Lung (tissue), 12 donors: Measurements from ENCODE around the gene TRABD2B. TPM values are rescaled to one million over a fixed set of nuclear protein-coding genes. Genes with fewer than 3 reads are reported as not detected.
A peak's percentile ranks its signal among the peaks of the same experiment; 100 is the strongest.

ENCODE experiments used
- ATAC-seq: fragments of 200-7000 bp; cut with Tn5 transposase; one replicate; pipeline ENCODE4 v1.9.1; 2020; ENCODE audit warnings: moderate number of reproducible peaks; ENCODE audit not compliant: insufficient read depth, low FRiP score
- DNase-seq, 3 donors: peaks; one replicate each; pipeline ENCODE4 v3.0.0-alpha.2; 2013 to 2017
- H3K27ac ChIP-seq, 2 donors: one replicate each; pipeline ENCODE4 v1.5.1; 2013; ENCODE audit warnings: mild to moderate bottlenecking in 2 of 2, moderate library complexity in 2 of 2, control low read depth in 1 of 2, inconsistent platforms in 1 of 2, low read depth in 1 of 2, low read length in 1 of 2
- H3K27me3 ChIP-seq, 3 donors: one replicate each; pipeline ENCODE4 v1.5.1; 2013; ENCODE audit warnings: low read length in 2 of 3; ENCODE audit not compliant: control insufficient read depth in 3 of 3, insufficient read depth in 3 of 3
- H3K36me3 ChIP-seq, 4 donors: one replicate each; pipeline ENCODE4 v1.5.1; 2013; ENCODE audit warnings: low read length in 4 of 4, mild to moderate bottlenecking in 1 of 4, moderate library complexity in 1 of 4; ENCODE audit not compliant: control insufficient read depth in 4 of 4, insufficient read depth in 4 of 4
- H3K4me1 ChIP-seq, 5 donors: one replicate each; pipeline ENCODE4 v1.5.1; 2013; ENCODE audit warnings: low read length in 5 of 5, mild to moderate bottlenecking in 2 of 5, moderate library complexity in 1 of 5; ENCODE audit not compliant: control insufficient read depth in 5 of 5, insufficient read depth in 5 of 5
- H3K4me3 ChIP-seq: one replicate; pipeline ENCODE4 v1.5.1; 2013; ENCODE audit warnings: mild to moderate bottlenecking, control low read depth, moderate library complexity
- H3K9ac ChIP-seq, 2 donors: one replicate each; pipeline ENCODE4 v1.5.1; 2013; ENCODE audit warnings: low read length in 2 of 2, control low read depth in 1 of 2; ENCODE audit not compliant: insufficient read depth in 1 of 2
- H3K9me3 ChIP-seq, 4 donors: one replicate each; pipeline ENCODE4 v1.5.1; 2013; ENCODE audit warnings: low read length in 3 of 4, mild to moderate bottlenecking in 1 of 4, moderate library complexity in 1 of 4; ENCODE audit not compliant: control insufficient read depth in 4 of 4, insufficient read depth in 3 of 4
- CTCF ChIP-seq: IDR thresholded peaks from 2 replicates; pipeline ENCODE4 v1.5.1; 2012; ENCODE audit warnings: mild to moderate bottlenecking; ENCODE audit errors: control extremely low read depth, extremely low read depth
- WGBS, 2 donors: extraction: QIAGEN DNeasy Blood & Tissue Kit; methylation state at CpG; one replicate each; pipeline ENCODE4 v1.1.7; 2013; 5-methylcytosine and 5-hydroxymethylcytosine counted together
- polyA plus RNA-seq, 2 donors: library from polyadenylated mRNA; stranded (reverse); fragments of 200-250 nt; gene quantifications; one replicate each; pipeline ENCODE4 v1.2.1, GENCODE V29; 2013
- total RNA-seq, 2 donors: library from RNA; depleted of rRNA in 1 of 2; stranded (reverse); fragments of >200 nt in 1 of 2; gene quantifications; one replicate each; pipeline ENCODE4 v1.2.1, GENCODE V29; 2014 to 2021
- donor health status: control.
- donor health status: control.
- donor health status: Bipolar disorder and iron deficiency.
- donor health status: healthy.
- donor health status: DM: yes; HTN: yes; CAD: no.

The TRABD2B gene
- total and polyA plus RNA-seq, 4 donors, result 0.37 to 1.9 (median 0.64) TPM

- ATAC-seq (no peak), DNase-seq (no peak)
- no peaks in the 10 kb centered on the region for H3K36me3 ChIP-seq
- TF ChIP-seq CTCF, result no peak
- H3K4me1 ChIP-seq, result peaks cover 0 to 11% (median 3%) of the 10 kb centered on the region in 5 donors
- H3K27me3 ChIP-seq, result no peaks in the 10 kb centered on the region
- H3K9me3 ChIP-seq, result no peaks in the 10 kb centered on the region
- no peak overlapping the region for H3K27ac ChIP-seq
- no peak overlapping the region for H3K9ac ChIP-seq
- H3K4me3 ChIP-seq, result no peak overlapping the region
- WGBS, 2 donors, result 73 to 79% methylated on average over 1 of the region's 1 CpG
Measured at GRCh38 chr1:47907177-47907528, 90.0 kb downstream of the TRABD2B start.

GRCh38 chr1:47906527-47907176 is 90.5 kb downstream of the TRABD2B start:
- no peak for ATAC-seq
- Histone ChIP-seq H3K4me3 (no peak overlapping the region), H3K9ac (no peak overlapping the region), H3K4me1 (peaks cover 0 to 11% (median 3%) of the 10 kb centered on the region in 5 donors), H3K27me3 (no peaks in the 10 kb centered on the region), H3K27ac (peak overlapping the region in 1 of 2 donors; percentile 16), H3K9me3 (no peaks in the 10 kb centered on the region), H3K36me3 (no peaks in the 10 kb centered on the region)
- WGBS, 2 donors, result 80 to 84% methylated on average over 14 of the region's 14 CpGs
- no peak for TF ChIP-seq CTCF
- DNase-seq, result peak; percentile 42 to 56 (median 53)

- Histone ChIP-seq H3K9me3 (no peaks in the 10 kb centered on the region), H3K4me1 (peaks cover 0 to 11% (median 3%) of the 10 kb centered on the region in 5 donors), H3K27me3 (no peaks in the 10 kb centered on the region), H3K36me3 (no peaks in the 10 kb centered on the region), H3K4me3 (no peak overlapping the region), H3K9ac (no peak overlapping the region), H3K27ac (no peak overlapping the region)
- TF ChIP-seq CTCF, result no peak
- WGBS, 2 donors, result 49 to 77% methylated on average over 4 of the region's 4 CpGs
- DNase-seq, result no peak
- ATAC-seq, result peak; percentile 89
Measured at GRCh38 chr1:47906009-47906432, 91.2 kb downstream of the TRABD2B start.

- Histone ChIP-seq H3K4me1 (peaks cover 0 to 11% (median 3%) of the 10 kb centered on the region in 5 donors), H3K4me3 (no peak overlapping the region), H3K27me3 (no peaks in the 10 kb centered on the region), H3K9ac (no peak overlapping the region), H3K36me3 (no peaks in the 10 kb centered on the region), H3K27ac (no peak overlapping the region), H3K9me3 (no peaks in the 10 kb centered on the region)
- TF ChIP-seq CTCF, result no peak
- ATAC-seq (no peak), DNase-seq (no peak)
Measured at GRCh38 chr1:47903723-47904122, 93.5 kb downstream of the TRABD2B start.
